GM23248 (cell line): ENCODE data around the gene CHKB.

ENCODE experiments used
- EZH2 ChIP-seq: fragments of 200-600 bp; sonication (generic); IDR thresholded peaks from 2 replicates; pipeline ENCODE4 v1.6.1; 2018; ENCODE audit warnings: antibody characterized with exemption, mild to moderate bottlenecking; ENCODE audit not compliant: insufficient read depth, poor library complexity, severe bottlenecking
- EZH2phosphoT487 ChIP-seq: fragments of 200-600 bp; sonication (generic); IDR thresholded peaks from 2 replicates; pipeline ENCODE4 v1.6.1; 2018; ENCODE audit warnings: antibody characterized with exemption, moderate library complexity, mild to moderate bottlenecking, low read depth; ENCODE audit not compliant: insufficient read depth

- TF ChIP-seq EZH2 = no peak
- no peak for TF ChIP-seq EZH2phosphoT487
Observed at GRCh38 chr22:50532824-50533796, 49.5 kb downstream of the CHKB start.
